GM12864 (cell line): ENCODE data around the gene RUSC1.

Source experiments
- DNase-seq: peaks from one replicate; pipeline ENCODE4 v3.0.0-alpha.2; 2011; ENCODE audit warnings: low read depth
- H3K4me3 ChIP-seq: 2 replicates; pipeline ENCODE4 v1.5.1; 2011; ENCODE audit warnings: mild to moderate bottlenecking, low read depth, low read length, control low read depth
- CTCF ChIP-seq: IDR thresholded peaks from 2 replicates; pipeline ENCODE4 v1.5.1; 2011; ENCODE audit warnings: low read depth, mild to moderate bottlenecking, moderate library complexity, low read length, control low read depth, inconsistent platforms; ENCODE audit errors: missing control alignments

The RUSC1 gene

GRCh38 chr1:155321639-155322503, 1.2 kb downstream of the RUSC1 start:
- no peak overlapping the region; the same call in 1 of the 2 replicates for H3K4me3 ChIP-seq
- no peak for TF ChIP-seq CTCF
- no peak for DNase-seq

- H3K4me3 ChIP-seq: peak overlapping the region; percentile 73
- no peak for DNase-seq
- no peak for TF ChIP-seq CTCF
Observed at GRCh38 chr1:155322571-155322952, 1.9 kb downstream of the RUSC1 start.

GRCh38 chr1:155322953-155323728, 2.4 kb downstream of the RUSC1 start:
- peak overlapping the region; percentile 73 for H3K4me3 ChIP-seq
- peak; percentile 40 for DNase-seq
- TF ChIP-seq CTCF: peak; percentile 83

- no peak for TF ChIP-seq CTCF
- DNase-seq: peak; percentile 54
- peak overlapping the region; percentile 73 for H3K4me3 ChIP-seq
Observed at GRCh38 chr1:155323729-155324036, 3.0 kb downstream of the RUSC1 start.

GRCh38 chr1:155324037-155324716, 3.5 kb downstream of the RUSC1 start:
- H3K4me3 ChIP-seq: peak overlapping the region; percentile 73
- peak; percentile 68 for DNase-seq
- TF ChIP-seq CTCF: peak; percentile 4

GRCh38 chr1:155324717-155325602, 4.3 kb downstream of the RUSC1 start:
- peak overlapping the region; percentile 73 for H3K4me3 ChIP-seq
- peak; percentile 47 for TF ChIP-seq CTCF
- DNase-seq: no peak
